Measurements from ENCODE around the gene CREG1. TPM values are rescaled to one million over a fixed set of nuclear protein-coding genes. Genes with fewer than 3 reads are reported as not detected.

The CREG1 gene
- total RNA-seq: 23.4 and 24.1 TPM in 2 replicates

GRCh38 chr1:167553136-167554027 is at the start of gene CREG1:
CREG1 (minus strand) TSS chr1:167553762.

GRCh38 chr1:167518331-167518700 is 35.2 kb downstream of the CREG1 start, which contains the start of gene CD247:
CD247 (minus strand) TSS chr1:167518529; CDS start chr1:167518465, 64 bp downstream.

Other genes with a start within 250 kb of the CREG1 start
- gene CD247, start 35.2 kb downstream of the CREG1 start, total RNA-seq: not detected in 2 replicates
- 0.18 and 0.29 TPM in 2 replicates for gene RCSD1, start 76.5 kb upstream of the CREG1 start, total RNA-seq
- gene MPZL1, start 168.2 kb upstream of the CREG1 start, total RNA-seq: 71.2 and 74.6 TPM in 2 replicates